A673 (cell line): Measurements from ENCODE around the gene RIC1. TPM values are rescaled to one million over a fixed set of nuclear protein-coding genes. Genes with fewer than 3 reads are reported as not detected.

Experiments
- BruUV-seq: library from RNA; stranded (reverse); fragments of 400-500 nt; replicated peaks from 2 replicates; lab custom pipeline; 2021; lab: Mats Ljungman, UMichigan
- CTCF ChIA-PET: fragments of 300-600 bp; sonication (Branson Sonifier 250); formaldehyde crosslinking; loops from one replicate; lab custom pipeline; 2022; ENCODE audit warnings: antibody characterized with exemption; lab: Charles Lee
- POLR2A ChIA-PET: fragments of 300-600 bp; sonication (Branson Sonifier 250); formaldehyde crosslinking; loops from one replicate; lab custom pipeline; 2022; ENCODE audit warnings: antibody characterized with exemption; ENCODE audit not compliant: low non-redundant PET; lab: Charles Lee
- DNase-seq: peaks from one replicate; pipeline ENCODE4 v3.0.0-alpha.2; 2015; ENCODE audit warnings: low spot score
- H3K27ac ChIP-seq: fragments of 200-600 bp; sonication (generic); 2 replicates; pipeline ENCODE4 v1.5.1; 2016; ENCODE audit warnings: mixed run types, low read depth, mild to moderate bottlenecking, mixed read lengths, antibody characterized with exemption, low read length; ENCODE audit not compliant: poor library complexity, severe bottlenecking
- H3K27me3 ChIP-seq: fragments of 200-600 bp; sonication (generic); replicated peaks from 2 replicates; pipeline ENCODE4 v1.6.1; 2017; ENCODE audit warnings: mixed run types, low read depth, mild to moderate bottlenecking, mixed read lengths, antibody characterized with exemption, low read length; ENCODE audit not compliant: insufficient read depth, poor library complexity
- H3K36me3 ChIP-seq: fragments of 200-600 bp; sonication (generic); 2 replicates; pipeline ENCODE4 v1.6.1; 2016; ENCODE audit warnings: mixed run types, mild to moderate bottlenecking, mixed read lengths, antibody characterized with exemption, low read length; ENCODE audit not compliant: insufficient read depth, poor library complexity, severe bottlenecking
- H3K4me1 ChIP-seq: fragments of 200-600 bp; sonication (generic); 2 replicates; pipeline ENCODE4 v1.6.1; 2017; ENCODE audit warnings: mixed run types, mild to moderate bottlenecking, mixed read lengths, antibody characterized with exemption, low read length; ENCODE audit not compliant: insufficient read depth, poor library complexity, severe bottlenecking
- H3K4me3 ChIP-seq: fragments of 200-600 bp; sonication (generic); 2 replicates; pipeline ENCODE4 v1.5.1; 2016; ENCODE audit warnings: low read depth, mixed run types, mild to moderate bottlenecking, mixed read lengths, low read length; ENCODE audit not compliant: poor library complexity, severe bottlenecking
- H3K9me3 ChIP-seq: fragments of 200-600 bp; sonication (generic); 2 replicates; pipeline ENCODE4 v1.6.1; 2016; ENCODE audit warnings: mixed run types, low read depth, mild to moderate bottlenecking, mixed read lengths, antibody characterized with exemption, low read length; ENCODE audit not compliant: poor library complexity, severe bottlenecking
- CTCF ChIP-seq: fragments of 300-800, 200-600 bp; sonication (generic); conservative IDR thresholded peaks from 2 replicates; pipeline ENCODE4 v1.5.1; 2017; ENCODE audit warnings: low read depth, mild to moderate bottlenecking, antibody characterized with exemption, low read length, moderate library complexity, mixed read lengths
- EZH2 ChIP-seq: fragments of 200-600 bp; sonication (generic); IDR thresholded peaks from 2 replicates; pipeline ENCODE4 v1.6.1; 2017; ENCODE audit warnings: borderline replicate concordance, low read depth, mild to moderate bottlenecking, mixed read lengths, antibody characterized with exemption, low read length; ENCODE audit not compliant: poor library complexity, severe bottlenecking
- intact Hi-C: fragments of 100-400 bp; cut with micrococcal nuclease; formaldehyde crosslinking; loops from one replicate; pipeline ENCODE4 v1.10.0; 2022; ENCODE audit not compliant: unreplicated experiment
- total RNA-seq: library from RNA; stranded (reverse); gene quantifications from 2 replicates; pipeline ENCODE4 v1.2.3, GENCODE V29; 2021

RIC1 gene
- total RNA-seq, 1 experiment from 2014 or later = 23.3 TPM

- Histone ChIP-seq H3K9me3 (no peaks in the 10 kb centered on the region), H3K36me3 (no peaks in the 10 kb centered on the region), H3K27me3 (no peaks in the 10 kb centered on the region), H3K4me1 (no peaks in the 10 kb centered on the region), H3K27ac (no peak overlapping the region), H3K4me3 (no peak overlapping the region)
- TF ChIP-seq EZH2 (no peak), CTCF (no peak)
- CTCF ChIA-PET = interaction anchor here (0.6 kb wide), 1 partner anchor 39 kb away, joined by 5 read pairs; no protein-coding TSS in a partner anchor
- no TSS peak for BruUV-seq
- POLR2A ChIA-PET = no interaction called here
- DNase-seq = no peak
- intact Hi-C loops = loop anchor here (10.0 kb wide), 1 partner anchor 272 kb away; no protein-coding TSS in a partner anchor
These were observed 41.9 kb upstream of the RIC1 start for GRCh38 chr9:5587024-5587423.

- no peaks in the 10 kb centered on the region for H3K27me3 ChIP-seq
- no peak for TF ChIP-seq EZH2
- TF ChIP-seq CTCF = no peak
- H3K27ac ChIP-seq = no peak overlapping the region
- H3K4me1 ChIP-seq = peaks cover 8% of the 10 kb centered on the region
- no TSS peak for BruUV-seq
- DNase-seq = no peak
- no peaks in the 10 kb centered on the region for H3K36me3 ChIP-seq
- H3K9me3 ChIP-seq = no peaks in the 10 kb centered on the region
- H3K4me3 ChIP-seq = no peak overlapping the region
- intact Hi-C loops = no loop called here
- CTCF ChIA-PET = no interaction called here
- POLR2A ChIA-PET = no interaction called here
These were observed 36.7 kb upstream of the RIC1 start for GRCh38 chr9:5592231-5592630.

- H3K36me3 ChIP-seq = no peaks in the 10 kb centered on the region
- CTCF ChIA-PET = no interaction called here
- H3K9me3 ChIP-seq = no peaks in the 10 kb centered on the region
- intact Hi-C loops = no loop called here
- H3K4me1 ChIP-seq = peaks cover 8% of the 10 kb centered on the region
- H3K27me3 ChIP-seq = no peaks in the 10 kb centered on the region
- no peak for DNase-seq
- no peak for TF ChIP-seq CTCF
- no peak for TF ChIP-seq EZH2
- POLR2A ChIA-PET = no interaction called here
- H3K4me3 ChIP-seq = no peak overlapping the region
- H3K27ac ChIP-seq = no peak overlapping the region
- BruUV-seq = no TSS peak
These were observed 36.0 kb upstream of the RIC1 start for GRCh38 chr9:5592904-5593303.
